HepG2 (cell line): ENCODE measurements around the gene RETN. TPM values are rescaled to one million over a fixed set of nuclear protein-coding genes. Genes with fewer than 3 reads are reported as not detected.

Source experiments
- ATAC-seq: fragments of 200-7000 bp; cut with Tn5 transposase; 3 replicates; pipeline ENCODE4 v1.9.1; 2020; ENCODE audit warnings: mild to moderate bottlenecking, moderate library complexity
- BruUV-seq: library from RNA; stranded (reverse); fragments of 400-500 nt; replicated peaks from 2 replicates; lab custom pipeline; 2021; lab: Mats Ljungman, UMichigan
- CTCF ChIA-PET: fragments of 300-600 bp; formaldehyde crosslinking; extraction: SDS; loops from one replicate; lab custom pipeline; 2021; ENCODE audit warnings: low total read pairs, inconsistent platforms, low intra/inter-chr PET ratio; lab: Yijun Ruan, JAX
- POLR2A ChIA-PET: fragments of 350-600 bp; sonication (Branson Sonifier 250); formaldehyde crosslinking; loops from one replicate; lab custom pipeline; 2020; ENCODE audit warnings: antibody characterized with exemption, inconsistent platforms; lab: Yijun Ruan, JAX
- DNase-seq: peaks from one replicate; pipeline ENCODE4 v3.0.0-alpha.2; 2015; ENCODE audit warnings: low spot score
- FAIRE-seq: peaks from 3 replicates; lab custom pipeline; 2011; peaks lifted over from hg19 to GRCh38; lab: Jason Lieb, UNC
- H2AFZ ChIP-seq: one replicate; pipeline ENCODE4 v1.6.1; 2011; ENCODE audit warnings: low read length, inconsistent platforms
- H3K27ac ChIP-seq: fragments of 300-600 bp; 3 replicates; pipeline ENCODE4 v1.8.0; 2011; ENCODE audit warnings: mixed run types, mild to moderate bottlenecking, mixed read lengths, low read length, inconsistent platforms; ENCODE audit not compliant: insufficient read depth; ENCODE audit errors: extremely low read length
- H3K27me3 ChIP-seq, 2 experiments: fragments of 200-600 bp in 1 of 2; 2 replicates in 1 of 2; 3 replicates in 1 of 2; pipeline versions ENCODE4 v1.6.0 to v1.8.0; 2011; ENCODE audit warnings: low read length in 2 of 2, mild to moderate bottlenecking in 2 of 2, moderate library complexity in 2 of 2, inconsistent platforms in 1 of 2; ENCODE audit not compliant: insufficient read depth in 2 of 2, control insufficient read depth in 1 of 2
- H3K36me3 ChIP-seq, 2 experiments: fragments of 200-600 bp in 1 of 2; replicated peaks in 1 of 2; 2 replicates in 1 of 2; 3 replicates in 1 of 2; pipeline versions ENCODE4 v1.5.1 to v1.8.0; 2011; ENCODE audit warnings: low read length in 2 of 2, inconsistent platforms in 1 of 2; ENCODE audit not compliant: insufficient read depth in 2 of 2, control insufficient read depth in 1 of 2
- H3K4me1 ChIP-seq: 2 replicates; pipeline ENCODE4 v1.5.1; 2012; ENCODE audit warnings: low read length, inconsistent platforms; ENCODE audit not compliant: insufficient read depth
- H3K4me2 ChIP-seq: 2 replicates; pipeline ENCODE4 v1.6.0; 2011; ENCODE audit warnings: low read depth, low read length, inconsistent platforms
- H3K4me3 ChIP-seq, 3 experiments: fragments of 200-600 bp in 1 of 3; sonication (generic), shearing (Covaris generic) in 1 of 3; replicated peaks in 1 of 3; 2 replicates each; pipeline ENCODE4 v1.5.1; 2011 to 2016; ENCODE audit warnings: low read length in 3 of 3, inconsistent platforms in 2 of 3, low read depth in 2 of 3, mild to moderate bottlenecking in 2 of 3, control low read depth in 1 of 3, mixed read lengths in 1 of 3; ENCODE audit not compliant: insufficient read depth in 1 of 3
- H3K79me2 ChIP-seq: one replicate; pipeline ENCODE4 v1.6.1; 2011; ENCODE audit warnings: low read length, inconsistent platforms; ENCODE audit not compliant: insufficient read depth
- H3K9ac ChIP-seq: 2 replicates; pipeline ENCODE4 v1.6.0; 2011; ENCODE audit warnings: mild to moderate bottlenecking, low read depth, low read length, inconsistent platforms; ENCODE audit not compliant: insufficient read depth
- H3K9me3 ChIP-seq: 2 replicates; pipeline ENCODE4 v1.5.1; 2012; ENCODE audit warnings: mild to moderate bottlenecking, low read length
- H4K20me1 ChIP-seq: 2 replicates; pipeline ENCODE4 v1.6.0; 2011; ENCODE audit warnings: inconsistent platforms, mild to moderate bottlenecking, low read length, moderate library complexity; ENCODE audit not compliant: insufficient read depth
- ZNF263 ChIP-seq: sonication (generic); formaldehyde crosslinking; IDR thresholded peaks from 2 replicates; pipeline ENCODE4 v1.4.0; 2020; ENCODE audit warnings: missing genetic modification reagents
- ZSCAN29 ChIP-seq: sonication (generic); formaldehyde crosslinking; conservative IDR thresholded peaks from 2 replicates; pipeline ENCODE4 v1.4.0; 2020; ENCODE audit warnings: mild to moderate bottlenecking, missing genetic modification reagents
- WGBS: methylation state at CpG from one replicate; pipeline ENCODE4 v1.1.6; 2017; ENCODE audit warnings: low lambda C conversion rate; 5-methylcytosine and 5-hydroxymethylcytosine counted together
- in situ Hi-C: cut with HindIII; loops from 2 replicates; pipeline ENCODE4 v1.10.0; 2017; ENCODE audit warnings: low pct_unique_long_range_greater_than_20kb; ENCODE audit not compliant: extremely low pct_ligation_motif_present
- intact Hi-C: fragments of 100-400 bp; cut with micrococcal nuclease; formaldehyde crosslinking; loops from one replicate; pipeline ENCODE4 v1.10.0; 2022; ENCODE audit not compliant: unreplicated experiment
- polyA plus RNA-seq, 8 experiments: library from polyadenylated mRNA; depleted of rRNA in 3 of 8; stranded (reverse) in 7 of 8; unstranded in 1 of 8; fragments of >200 nt; fragmentation: Illumina TruSeq in 4 of 8; extraction: Trizol in 4 of 8; gene quantifications; 2 replicates each; pipeline versions ENCODE4 v1.2.1 to v1.2.3, GENCODE V29; 2011 to 2016; ENCODE audit warnings: low read depth in 4 of 8, missing spikeins in 1 of 8, mixed read lengths in 1 of 8; ENCODE audit not compliant: insufficient read depth in 1 of 8
- total RNA-seq, 5 experiments: library from RNA; depleted of rRNA; stranded (reverse); fragments of >200 nt; fragmentation: Illumina TruSeq; extraction: Trizol; gene quantifications; 2 replicates each; pipeline ENCODE4 v1.2.3, GENCODE V29; 2016; ENCODE audit warnings: low read depth in 1 of 5
- TF ChIP-seq, protein P1 (sequence below): sonication (generic); formaldehyde crosslinking; IDR thresholded peaks from 2 replicates; pipeline ENCODE4 v1.4.0; 2020; ENCODE audit warnings: mild to moderate bottlenecking, missing genetic modification reagents

RETN gene
- total and polyA plus RNA-seq, 2 of the 13 experiments (the other 11 are each of a cell fraction or from before 2014, with no cell fraction given): not detected

GRCh38 chr19:7633698-7634097 lies 35.2 kb upstream of the RETN start, which contains the start of gene PCP2:
TSS of gene PCP2 (minus strand) at chr19:7633719. CDS start at chr19:7633457, 262 bp downstream.
- Histone ChIP-seq H3K4me2 (no peak within 1 kb of the TSS), H3K79me2 (peaks cover 26% of the 10 kb centered on the region), H3K4me1 (peaks cover 32% of the 10 kb centered on the region), H3K27ac (no peak within 1 kb of the TSS), H2AFZ (no peak within 1 kb of the TSS), H3K36me3 (peaks cover 0 to 1% of the 10 kb centered on the region in 2 experiments; a peak in 1 of 5 replicates), H3K9ac (no peak within 1 kb of the TSS), H3K27me3 (no peaks in the 10 kb centered on the region; a peak in 1 of 5 replicates), H3K9me3 (no peaks in the 10 kb centered on the region), H3K4me3 (no peak within 1 kb of the TSS), H4K20me1 (no peaks in the 10 kb centered on the region)
- ChIA-PET POLR2A (interaction anchor here (1.2 to 1.5 kb wide), 2 partner anchors 10 to 15 kb away, joined by 3 to 4 read pairs; no protein-coding TSS in a partner anchor), CTCF (no interaction called here)
- no TSS peak for BruUV-seq
- intact Hi-C loops (no loop called here), in situ Hi-C loops (no loop called here)
- FAIRE-seq (no peak), DNase-seq (no peak), ATAC-seq (no peak)
- WGBS: 29% methylated on average over 2 of the region's 2 CpGs
- TF ChIP-seq ZSCAN29 (CRISPR knock-in tag) (no peak), ZNF263 (CRISPR knock-in tag) (no peak)
- TF ChIP-seq, protein P1, sequence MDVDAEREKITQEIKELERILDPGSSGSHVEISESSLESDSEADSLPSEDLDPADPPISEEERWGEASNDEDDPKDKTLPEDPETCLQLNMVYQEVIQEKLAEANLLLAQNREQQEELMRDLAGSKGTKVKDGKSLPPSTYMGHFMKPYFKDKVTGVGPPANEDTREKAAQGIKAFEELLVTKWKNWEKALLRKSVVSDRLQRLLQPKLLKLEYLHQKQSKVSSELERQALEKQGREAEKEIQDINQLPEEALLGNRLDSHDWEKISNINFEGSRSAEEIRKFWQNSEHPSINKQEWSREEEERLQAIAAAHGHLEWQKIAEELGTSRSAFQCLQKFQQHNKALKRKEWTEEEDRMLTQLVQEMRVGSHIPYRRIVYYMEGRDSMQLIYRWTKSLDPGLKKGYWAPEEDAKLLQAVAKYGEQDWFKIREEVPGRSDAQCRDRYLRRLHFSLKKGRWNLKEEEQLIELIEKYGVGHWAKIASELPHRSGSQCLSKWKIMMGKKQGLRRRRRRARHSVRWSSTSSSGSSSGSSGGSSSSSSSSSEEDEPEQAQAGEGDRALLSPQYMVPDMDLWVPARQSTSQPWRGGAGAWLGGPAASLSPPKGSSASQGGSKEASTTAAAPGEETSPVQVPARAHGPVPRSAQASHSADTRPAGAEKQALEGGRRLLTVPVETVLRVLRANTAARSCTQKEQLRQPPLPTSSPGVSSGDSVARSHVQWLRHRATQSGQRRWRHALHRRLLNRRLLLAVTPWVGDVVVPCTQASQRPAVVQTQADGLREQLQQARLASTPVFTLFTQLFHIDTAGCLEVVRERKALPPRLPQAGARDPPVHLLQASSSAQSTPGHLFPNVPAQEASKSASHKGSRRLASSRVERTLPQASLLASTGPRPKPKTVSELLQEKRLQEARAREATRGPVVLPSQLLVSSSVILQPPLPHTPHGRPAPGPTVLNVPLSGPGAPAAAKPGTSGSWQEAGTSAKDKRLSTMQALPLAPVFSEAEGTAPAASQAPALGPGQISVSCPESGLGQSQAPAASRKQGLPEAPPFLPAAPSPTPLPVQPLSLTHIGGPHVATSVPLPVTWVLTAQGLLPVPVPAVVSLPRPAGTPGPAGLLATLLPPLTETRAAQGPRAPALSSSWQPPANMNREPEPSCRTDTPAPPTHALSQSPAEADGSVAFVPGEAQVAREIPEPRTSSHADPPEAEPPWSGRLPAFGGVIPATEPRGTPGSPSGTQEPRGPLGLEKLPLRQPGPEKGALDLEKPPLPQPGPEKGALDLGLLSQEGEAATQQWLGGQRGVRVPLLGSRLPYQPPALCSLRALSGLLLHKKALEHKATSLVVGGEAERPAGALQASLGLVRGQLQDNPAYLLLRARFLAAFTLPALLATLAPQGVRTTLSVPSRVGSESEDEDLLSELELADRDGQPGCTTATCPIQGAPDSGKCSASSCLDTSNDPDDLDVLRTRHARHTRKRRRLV (CRISPR knock-in tag): no peak
